Smooth muscle cell of the brain vasculature (primary cell): Measurements from ENCODE around the gene SOX6.

Experiments used
- DNase-seq: peaks from one replicate; pipeline ENCODE4 v3.0.0-alpha.2; 2012; ENCODE audit warnings: low read depth, low spot score

Gene SOX6

GRCh38 chr11:16365581-16366228 is 9.4 kb upstream of the SOX6 start:
- DNase-seq: no peak

GRCh38 chr11:16364254-16364653 is 7.9 kb upstream of the SOX6 start:
- DNase-seq: no peak

- no peak for DNase-seq
These were observed 7.4 kb upstream of the SOX6 start for GRCh38 chr11:16363706-16364105.

- no peak for DNase-seq
These were observed 4.9 kb upstream of the SOX6 start for GRCh38 chr11:16361108-16361865.

GRCh38 chr11:16359369-16359768 is 3.0 kb upstream of the SOX6 start:
- DNase-seq: no peak

- no peak for DNase-seq
These were observed 2.4 kb upstream of the SOX6 start for GRCh38 chr11:16358726-16359125.

- DNase-seq: no peak
These were observed 1.4 kb upstream of the SOX6 start for GRCh38 chr11:16357775-16358174.

GRCh38 chr11:16356761-16357393 is 531 bp upstream of the SOX6 start:
- DNase-seq: no peak

- DNase-seq: no peak
These were observed 3.6 kb downstream of the SOX6 start for GRCh38 chr11:16352707-16353106.

GRCh38 chr11:16350125-16350524 is 6.2 kb downstream of the SOX6 start:
- DNase-seq: no peak

- no peak for DNase-seq
These were observed 8.2 kb downstream of the SOX6 start for GRCh38 chr11:16347928-16348685.

- DNase-seq: no peak
These were observed 9.4 kb downstream of the SOX6 start for GRCh38 chr11:16346975-16347374.

GRCh38 chr11:16341853-16342252 is 14.5 kb downstream of the SOX6 start:
- no peak for DNase-seq

- no peak for DNase-seq
These were observed 18.0 kb downstream of the SOX6 start for GRCh38 chr11:16338393-16338792.

GRCh38 chr11:16337421-16338213 is 18.7 kb downstream of the SOX6 start:
- DNase-seq: no peak

- no peak for DNase-seq
These were observed 19.6 kb downstream of the SOX6 start for GRCh38 chr11:16336721-16337120.

GRCh38 chr11:16336204-16336603 is 20.1 kb downstream of the SOX6 start:
- no peak for DNase-seq

GRCh38 chr11:16335236-16335962 is 20.9 kb downstream of the SOX6 start:
- DNase-seq: no peak

- no peak for DNase-seq
These were observed 29.6 kb downstream of the SOX6 start for GRCh38 chr11:16326679-16327297.

- DNase-seq: no peak
These were observed 34.2 kb downstream of the SOX6 start for GRCh38 chr11:16322190-16322589.
